NCI-H446 treated with DMSO at 0.1 percent for 48 hours (cell line): ENCODE results near the gene CDHR2.

ENCODE experiments used
- DNase-seq: peaks from one replicate; lab custom pipeline; 2025; lab: John Stamatoyannopoulos, UW

The CDHR2 gene

GRCh38 chr5:176621661-176622079, 72.5 kb downstream of the CDHR2 start:
- no peak for DNase-seq

- no peak for DNase-seq
Measured at GRCh38 chr5:176624142-176624541, 75.0 kb downstream of the CDHR2 start.

GRCh38 chr5:176624938-176625337, 75.8 kb downstream of the CDHR2 start:
- DNase-seq, result no peak

GRCh38 chr5:176625512-176625911, 76.4 kb downstream of the CDHR2 start:
- DNase-seq, result no peak

- no peak for DNase-seq
Measured at GRCh38 chr5:176625966-176626875, 77.1 kb downstream of the CDHR2 start.

GRCh38 chr5:176626876-176627236, 77.7 kb downstream of the CDHR2 start:
- DNase-seq, result no peak

GRCh38 chr5:176627582-176627981, 78.4 kb downstream of the CDHR2 start:
- no peak for DNase-seq

GRCh38 chr5:176628406-176629228, 79.5 kb downstream of the CDHR2 start:
- DNase-seq, result no peak

- DNase-seq, result no peak
Measured at GRCh38 chr5:176629317-176629852, 80.2 kb downstream of the CDHR2 start.

- DNase-seq, result no peak
Measured at GRCh38 chr5:176629853-176630680, 80.9 kb downstream of the CDHR2 start, which contains the start of the genes EIF4E1B and SNCB. Gene EIF4E1B, plus strand, starts transcription at chr5:176630675. Its CDS starts 12,113 bp downstream, at chr5:176642788. Gene SNCB, minus strand, starts transcription at chr5:176630534. Its CDS starts 880 bp downstream, at chr5:176629654.

- DNase-seq, result no peak
Measured at GRCh38 chr5:176630681-176631222, 81.6 kb downstream of the CDHR2 start.

GRCh38 chr5:176631383-176632200, 82.5 kb downstream of the CDHR2 start:
- peak; percentile 90 for DNase-seq

- DNase-seq, result no peak
Measured at GRCh38 chr5:176632745-176633144, 83.6 kb downstream of the CDHR2 start.

GRCh38 chr5:176633598-176633997, 84.5 kb downstream of the CDHR2 start:
- no peak for DNase-seq

- no peak for DNase-seq
Measured at GRCh38 chr5:176636426-176636825, 87.3 kb downstream of the CDHR2 start.

GRCh38 chr5:176637556-176637955, 88.4 kb downstream of the CDHR2 start:
- no peak for DNase-seq

- DNase-seq, result no peak
Measured at GRCh38 chr5:176638437-176638836, 89.3 kb downstream of the CDHR2 start.

- DNase-seq, result no peak
Measured at GRCh38 chr5:176639208-176639607, 90.1 kb downstream of the CDHR2 start.

GRCh38 chr5:176639981-176640380, 90.8 kb downstream of the CDHR2 start:
- peak; percentile 99 for DNase-seq

GRCh38 chr5:176640616-176641015, 91.5 kb downstream of the CDHR2 start:
- no peak for DNase-seq
